WTC11 (cell line): ENCODE results near the gene ELP2. TPM values are rescaled to one million over a fixed set of nuclear protein-coding genes. Genes with fewer than 3 reads are reported as not detected.

Experiments used
- ATAC-seq: fragments of 200-7000 bp; cut with Tn5 transposase; 2 replicates; pipeline ENCODE4 v1.10.0; 2021; ENCODE audit warnings: mild to moderate bottlenecking, moderate library complexity
- CTCF ChIA-PET: fragments of 300-600 bp; sonication (Branson Sonifier 250); formaldehyde crosslinking; loops from one replicate; lab custom pipeline; 2021; ENCODE audit warnings: antibody characterized with exemption; lab: Charles Lee
- POLR2A ChIA-PET: fragments of 350-600 bp; sonication (Branson Sonifier 250); formaldehyde crosslinking; loops from one replicate; lab custom pipeline; 2021; ENCODE audit warnings: antibody characterized with exemption; lab: Charles Lee
- DNase-seq: peaks from one replicate; pipeline ENCODE4 v3.0.0; 2021; ENCODE audit warnings: low spot score
- H3K27ac Mint-ChIP-seq: 2 replicates; pipeline ENCODE4 v1.8.0; 2021; ENCODE audit warnings: mixed read lengths
- H3K27me3 Mint-ChIP-seq: 2 replicates; pipeline ENCODE4 v1.8.0; 2021; ENCODE audit warnings: low read depth, mild to moderate bottlenecking, moderate library complexity, mixed read lengths
- H3K36me3 Mint-ChIP-seq: 2 replicates; pipeline ENCODE4 v1.8.0; 2021; ENCODE audit warnings: mixed read lengths
- H3K4me1 Mint-ChIP-seq: 2 replicates; pipeline ENCODE4 v1.8.0; 2022; ENCODE audit warnings: mixed read lengths
- H3K4me3 Mint-ChIP-seq: 2 replicates; pipeline ENCODE4 v1.8.0; 2021; ENCODE audit warnings: mild to moderate bottlenecking, moderate library complexity, mixed read lengths
- H3K9me3 Mint-ChIP-seq: 2 replicates; pipeline ENCODE4 v1.8.0; 2021; ENCODE audit warnings: mixed read lengths
- ERG ChIP-seq: fragments of 250-450 bp; sonication (Bioruptor Pico); IDR thresholded peaks from 2 replicates; pipeline ENCODE4 v1.8.0; 2021; ENCODE audit warnings: mild to moderate bottlenecking
- FOXJ3 ChIP-seq: sonication (generic); formaldehyde crosslinking; IDR thresholded peaks from 2 replicates; pipeline ENCODE4 v1.9.0; 2021; ENCODE audit warnings: missing genetic modification reagents, mild to moderate bottlenecking, borderline replicate concordance
- FOXK1 ChIP-seq: sonication (generic); formaldehyde crosslinking; IDR thresholded peaks from 2 replicates; pipeline ENCODE4 v1.8.0; 2022; ENCODE audit warnings: mild to moderate bottlenecking, moderate library complexity, missing genetic modification reagents
- HMGXB4 ChIP-seq: sonication (generic); formaldehyde crosslinking; IDR thresholded peaks from 2 replicates; pipeline ENCODE4 v1.8.1; 2023; ENCODE audit warnings: mild to moderate bottlenecking, moderate library complexity, missing genetic modification reagents
- NFATC4 ChIP-seq: fragments of 250-450 bp; sonication (Bioruptor Pico); IDR thresholded peaks from 2 replicates; pipeline ENCODE4 v1.9.0; 2021; ENCODE audit warnings: mild to moderate bottlenecking
- NFE2L1 ChIP-seq: sonication (generic); formaldehyde crosslinking; IDR thresholded peaks from 2 replicates; pipeline ENCODE4 v1.8.1; 2023; ENCODE audit warnings: missing genetic modification reagents
- NR3C1 ChIP-seq: sonication (generic); formaldehyde crosslinking; conservative IDR thresholded peaks from 2 replicates; pipeline ENCODE4 v1.8.1; 2023; ENCODE audit warnings: low read depth, mild to moderate bottlenecking, missing genetic modification reagents
- PRDM15 ChIP-seq: sonication (generic); formaldehyde crosslinking; IDR thresholded peaks from 2 replicates; pipeline ENCODE4 v1.8.0; 2022; ENCODE audit warnings: missing genetic modification reagents
- RORB ChIP-seq: fragments of 250-450 bp; sonication (Bioruptor Pico); IDR thresholded peaks from 2 replicates; pipeline ENCODE4 v1.9.0; 2021; ENCODE audit warnings: mild to moderate bottlenecking
- SMAD3 ChIP-seq: sonication (generic); formaldehyde crosslinking; IDR thresholded peaks from 2 replicates; pipeline ENCODE4 v1.8.0; 2022; ENCODE audit warnings: missing genetic modification reagents, mild to moderate bottlenecking, borderline replicate concordance
- SOX15 ChIP-seq: fragments of 250-450 bp; sonication (Bioruptor Pico); IDR thresholded peaks from 2 replicates; pipeline ENCODE4 v1.9.0; 2021; ENCODE audit warnings: mild to moderate bottlenecking
- ZBTB21 ChIP-seq: sonication (generic); formaldehyde crosslinking; IDR thresholded peaks from 2 replicates; pipeline ENCODE4 v1.8.1; 2023; ENCODE audit warnings: mild to moderate bottlenecking, missing genetic modification reagents, borderline replicate concordance
- ZNF121 ChIP-seq: sonication (generic); formaldehyde crosslinking; IDR thresholded peaks from 2 replicates; pipeline ENCODE4 v1.8.0; 2023; ENCODE audit warnings: missing genetic modification reagents
- ZNF219 ChIP-seq: sonication (generic); formaldehyde crosslinking; IDR thresholded peaks from 2 replicates; pipeline ENCODE4 v1.8.0; 2023; ENCODE audit warnings: missing genetic modification reagents, mild to moderate bottlenecking, borderline replicate concordance
- ZNF281 ChIP-seq: sonication (generic); formaldehyde crosslinking; IDR thresholded peaks from 2 replicates; pipeline ENCODE4 v1.8.0; 2023; ENCODE audit warnings: mild to moderate bottlenecking, missing genetic modification reagents
- ZNF317 ChIP-seq: sonication (generic); formaldehyde crosslinking; IDR thresholded peaks from 2 replicates; pipeline ENCODE4 v1.8.1; 2023; ENCODE audit warnings: low read depth, mild to moderate bottlenecking, moderate library complexity, missing genetic modification reagents, borderline replicate concordance
- ZNF532 ChIP-seq: fragments of 250-450 bp; sonication (Bioruptor Pico); IDR thresholded peaks from 2 replicates; pipeline ENCODE4 v1.9.0; 2021; ENCODE audit warnings: mild to moderate bottlenecking, borderline replicate concordance
- total RNA-seq: library from RNA; stranded (reverse); gene quantifications from 3 replicates; pipeline ENCODE4 v1.2.3, GENCODE V29; 2021
- TF ChIP-seq, protein P1 (sequence below): sonication (generic); formaldehyde crosslinking; conservative IDR thresholded peaks from 2 replicates; pipeline ENCODE4 v1.8.1; 2022; ENCODE audit warnings: mild to moderate bottlenecking, missing genetic modification reagents

The ELP2 gene
- total RNA-seq, 1 experiment from 2014 or later, result 141 TPM

DNA sequence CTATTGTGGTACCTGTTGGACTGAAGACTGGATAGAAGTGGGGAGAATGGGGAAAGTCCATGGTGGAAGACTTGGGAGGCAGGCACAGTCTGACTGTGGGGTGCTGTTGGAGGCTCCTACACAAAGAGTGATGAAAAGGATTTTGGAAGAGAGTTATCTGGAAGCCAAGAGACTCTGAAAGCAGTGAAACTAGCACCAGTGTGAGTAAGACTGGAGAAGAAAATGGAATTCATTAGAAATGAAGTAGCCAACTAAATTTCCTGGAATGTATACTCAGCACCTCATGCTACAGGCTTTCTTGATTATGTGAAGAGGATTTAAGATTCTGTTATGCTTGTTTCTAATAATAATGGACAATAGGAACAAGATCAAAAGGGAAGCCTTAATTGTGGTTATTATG, 27.7 kb downstream of the ELP2 start (continued):
- TF ChIP-seq, protein P1, sequence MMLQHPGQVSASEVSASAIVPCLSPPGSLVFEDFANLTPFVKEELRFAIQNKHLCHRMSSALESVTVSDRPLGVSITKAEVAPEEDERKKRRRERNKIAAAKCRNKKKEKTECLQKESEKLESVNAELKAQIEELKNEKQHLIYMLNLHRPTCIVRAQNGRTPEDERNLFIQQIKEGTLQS, result no peak
- TF ChIP-seq NFE2L1 (CRISPR knock-in tag) (no peak), ZNF121 (CRISPR knock-in tag) (no peak), ZNF281 (CRISPR knock-in tag) (no peak), ZBTB21 (CRISPR knock-in tag) (no peak)

GRCh38 chr18:36158266-36158867, 28.7 kb downstream of the ELP2 start:
- DNase-seq, result no peak
- Mint-ChIP-seq H3K4me1 (no peaks in the 10 kb centered on the region), H3K27me3 (no peaks in the 10 kb centered on the region), H3K4me3 (no peak overlapping the region), H3K36me3 (peaks cover 76% of the 10 kb centered on the region), H3K9me3 (no peaks in the 10 kb centered on the region), H3K27ac (no peak overlapping the region)
- ATAC-seq, result no peak
- POLR2A ChIA-PET, result interaction anchor here (0.5 kb wide), 1 partner anchor 226 kb away, joined by 7 read pairs; no protein-coding TSS in a partner anchor
- TF ChIP-seq RORB, result no peak
- TF ChIP-seq ZNF317 (CRISPR knock-in tag), result no peak
- TF ChIP-seq PRDM15 (CRISPR knock-in tag), result no peak
- TF ChIP-seq FOXK1, result no peak
- TF ChIP-seq SOX15 (CRISPR knock-in tag), result no peak
- no peak for TF ChIP-seq HMGXB4
- CTCF ChIA-PET, result interaction anchor here (1.6 kb wide), 1 partner anchor 126 kb away, joined by 4 read pairs; no protein-coding TSS in a partner anchor

DNA sequence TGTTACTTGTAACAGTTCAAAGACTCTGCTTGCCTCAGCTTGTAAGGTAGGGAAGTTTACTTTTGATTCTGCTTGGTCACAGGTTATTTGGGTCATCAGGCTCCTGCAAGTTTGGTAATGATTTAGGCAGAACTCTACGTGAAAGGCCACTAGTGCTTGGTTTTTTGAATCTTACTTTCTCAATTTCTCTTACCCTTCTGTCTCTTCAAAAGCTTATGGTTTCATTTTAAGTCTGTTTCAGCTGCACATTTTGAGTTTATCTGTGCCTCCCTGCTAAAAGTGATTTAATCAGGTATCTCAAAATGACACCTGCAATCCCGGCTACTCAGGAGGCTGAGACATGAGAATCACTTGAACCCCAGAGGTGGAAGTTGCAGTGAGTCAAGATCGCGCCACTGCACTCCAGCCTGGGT, 31.3 kb downstream of the ELP2 start:
- ATAC-seq, result no peak
- ChIA-PET CTCF (interaction anchor here (0.9 kb wide), 1 partner anchor 36 kb away, joined by 3 read pairs; no protein-coding TSS in a partner anchor), POLR2A (no interaction called here)
- no peak for DNase-seq
- no peaks in the 10 kb centered on the region for H3K4me1 Mint-ChIP-seq
- H3K4me3 Mint-ChIP-seq, result no peak overlapping the region
- no peak overlapping the region for H3K27ac Mint-ChIP-seq
- H3K36me3 Mint-ChIP-seq, result peaks cover 85% of the 10 kb centered on the region
- H3K27me3 Mint-ChIP-seq, result no peaks in the 10 kb centered on the region
- no peaks in the 10 kb centered on the region for H3K9me3 Mint-ChIP-seq
- TF ChIP-seq FOXJ3, result no peak
- TF ChIP-seq ZNF219 (CRISPR knock-in tag), result no peak
- no peak for TF ChIP-seq NR3C1 (CRISPR knock-in tag)
- no peak for TF ChIP-seq ZNF532 (CRISPR knock-in tag)
- no peak for TF ChIP-seq ERG (CRISPR knock-in tag)
- no peak for TF ChIP-seq NFE2L1 (CRISPR knock-in tag)
- no peak for TF ChIP-seq SMAD3 (CRISPR knock-in tag)
- TF ChIP-seq NFATC4, result no peak
